ENCODE data around the gene C5. TPM values are rescaled to one million over a fixed set of nuclear protein-coding genes. Genes with fewer than 3 reads are reported as not detected.

C5 gene
- total and polyA plus RNA-seq, 2 experiments from 2014 or later, result 0.31 TPM; not detected in 1

GRCh38 chr9:120938851-120939250, 111.2 kb downstream of the C5 start:
- no peak overlapping the region for H3K4me2 ChIP-seq
- H3K4me1 ChIP-seq (ENCODE audit: insufficient read depth), result peaks cover 23% of the 10 kb centered on the region
- no peak overlapping the region for H3K4me3 Mint-ChIP-seq
- H3F3A ChIP-seq (replicated peaks; ENCODE audit: low read depth), result 0 out of 2 replicates have a peak, but pooled peaks cover 3% of the 10 kb centered on the region
- TF ChIP-seq JUNB (IDR thresholded peaks at IDR 0.05; ENCODE audit: unreplicated experiment) (no peak), CREB1 (CRISPR knock-in tag; IDR thresholded peaks at IDR 0.05; ENCODE audit: low read depth) (no peak), ZNF331 (CRISPR knock-in tag; IDR thresholded peaks at IDR 0.05; ENCODE audit: low read depth) (no peak), POLR2AphosphoS5 (IDR thresholded peaks at IDR 0.05; ENCODE audit: low read depth) (no peak), NANOG (IDR thresholded peaks at IDR 0.05; ENCODE audit: borderline replicate concordance) (no peak), STAT1 (IDR thresholded peaks at IDR 0.05; ENCODE audit: unreplicated experiment) (no peak), EZH2 (IDR thresholded peaks at IDR 0.05; ENCODE audit: low read depth, unreplicated experiment) (no peak), EZH2phosphoT487 (IDR thresholded peaks at IDR 0.05; ENCODE audit: unreplicated experiment) (no peak), ETS1 (IDR thresholded peaks at IDR 0.05) (no peak), ZNF114 (CRISPR knock-in tag; IDR thresholded peaks at IDR 0.05) (no peak)
- TF ChIP-seq, protein P1, sequence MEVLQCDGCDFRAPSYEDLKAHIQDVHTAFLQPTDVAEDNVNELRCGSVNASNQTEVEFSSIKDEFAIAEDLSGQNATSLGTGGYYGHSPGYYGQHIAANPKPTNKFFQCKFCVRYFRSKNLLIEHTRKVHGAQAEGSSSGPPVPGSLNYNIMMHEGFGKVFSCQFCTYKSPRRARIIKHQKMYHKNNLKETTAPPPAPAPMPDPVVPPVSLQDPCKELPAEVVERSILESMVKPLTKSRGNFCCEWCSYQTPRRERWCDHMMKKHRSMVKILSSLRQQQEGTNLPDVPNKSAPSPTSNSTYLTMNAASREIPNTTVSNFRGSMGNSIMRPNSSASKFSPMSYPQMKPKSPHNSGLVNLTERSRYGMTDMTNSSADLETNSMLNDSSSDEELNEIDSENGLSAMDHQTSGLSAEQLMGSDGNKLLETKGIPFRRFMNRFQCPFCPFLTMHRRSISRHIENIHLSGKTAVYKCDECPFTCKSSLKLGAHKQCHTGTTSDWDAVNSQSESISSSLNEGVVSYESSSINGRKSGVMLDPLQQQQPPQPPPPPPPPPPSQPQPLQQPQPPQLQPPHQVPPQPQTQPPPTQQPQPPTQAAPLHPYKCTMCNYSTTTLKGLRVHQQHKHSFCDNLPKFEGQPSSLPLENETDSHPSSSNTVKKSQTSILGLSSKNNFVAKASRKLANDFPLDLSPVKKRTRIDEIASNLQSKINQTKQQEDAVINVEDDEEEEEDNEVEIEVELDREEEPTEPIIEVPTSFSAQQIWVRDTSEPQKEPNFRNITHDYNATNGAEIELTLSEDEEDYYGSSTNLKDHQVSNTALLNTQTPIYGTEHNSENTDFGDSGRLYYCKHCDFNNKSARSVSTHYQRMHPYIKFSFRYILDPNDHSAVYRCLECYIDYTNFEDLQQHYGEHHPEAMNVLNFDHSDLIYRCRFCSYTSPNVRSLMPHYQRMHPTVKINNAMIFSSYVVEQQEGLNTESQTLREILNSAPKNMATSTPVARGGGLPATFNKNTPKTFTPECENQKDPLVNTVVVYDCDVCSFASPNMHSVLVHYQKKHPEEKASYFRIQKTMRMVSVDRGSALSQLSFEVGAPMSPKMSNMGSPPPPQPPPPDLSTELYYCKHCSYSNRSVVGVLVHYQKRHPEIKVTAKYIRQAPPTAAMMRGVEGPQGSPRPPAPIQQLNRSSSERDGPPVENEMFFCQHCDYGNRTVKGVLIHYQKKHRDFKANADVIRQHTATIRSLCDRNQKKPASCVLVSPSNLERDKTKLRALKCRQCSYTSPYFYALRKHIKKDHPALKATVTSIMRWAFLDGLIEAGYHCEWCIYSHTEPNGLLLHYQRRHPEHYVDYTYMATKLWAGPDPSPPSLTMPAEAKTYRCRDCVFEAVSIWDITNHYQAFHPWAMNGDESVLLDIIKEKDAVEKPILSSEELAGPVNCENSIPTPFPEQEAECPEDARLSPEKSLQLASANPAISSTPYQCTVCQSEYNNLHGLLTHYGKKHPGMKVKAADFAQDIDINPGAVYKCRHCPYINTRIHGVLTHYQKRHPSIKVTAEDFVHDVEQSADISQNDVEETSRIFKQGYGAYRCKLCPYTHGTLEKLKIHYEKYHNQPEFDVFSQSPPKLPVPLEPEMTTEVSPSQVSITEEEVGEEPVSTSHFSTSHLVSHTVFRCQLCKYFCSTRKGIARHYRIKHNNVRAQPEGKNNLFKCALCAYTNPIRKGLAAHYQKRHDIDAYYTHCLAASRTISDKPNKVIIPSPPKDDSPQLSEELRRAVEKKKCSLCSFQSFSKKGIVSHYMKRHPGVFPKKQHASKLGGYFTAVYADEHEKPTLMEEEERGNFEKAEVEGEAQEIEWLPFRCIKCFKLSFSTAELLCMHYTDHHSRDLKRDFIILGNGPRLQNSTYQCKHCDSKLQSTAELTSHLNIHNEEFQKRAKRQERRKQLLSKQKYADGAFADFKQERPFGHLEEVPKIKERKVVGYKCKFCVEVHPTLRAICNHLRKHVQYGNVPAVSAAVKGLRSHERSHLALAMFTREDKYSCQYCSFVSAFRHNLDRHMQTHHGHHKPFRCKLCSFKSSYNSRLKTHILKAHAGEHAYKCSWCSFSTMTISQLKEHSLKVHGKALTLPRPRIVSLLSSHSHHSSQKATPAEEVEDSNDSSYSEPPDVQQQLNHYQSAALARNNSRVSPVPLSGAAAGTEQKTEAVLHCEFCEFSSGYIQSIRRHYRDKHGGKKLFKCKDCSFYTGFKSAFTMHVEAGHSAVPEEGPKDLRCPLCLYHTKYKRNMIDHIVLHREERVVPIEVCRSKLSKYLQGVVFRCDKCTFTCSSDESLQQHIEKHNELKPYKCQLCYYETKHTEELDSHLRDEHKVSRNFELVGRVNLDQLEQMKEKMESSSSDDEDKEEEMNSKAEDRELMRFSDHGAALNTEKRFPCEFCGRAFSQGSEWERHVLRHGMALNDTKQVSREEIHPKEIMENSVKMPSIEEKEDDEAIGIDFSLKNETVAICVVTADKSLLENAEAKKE (CRISPR knock-in tag; IDR thresholded peaks at IDR 0.05), result no peak
- TF ChIP-seq, protein P2, sequence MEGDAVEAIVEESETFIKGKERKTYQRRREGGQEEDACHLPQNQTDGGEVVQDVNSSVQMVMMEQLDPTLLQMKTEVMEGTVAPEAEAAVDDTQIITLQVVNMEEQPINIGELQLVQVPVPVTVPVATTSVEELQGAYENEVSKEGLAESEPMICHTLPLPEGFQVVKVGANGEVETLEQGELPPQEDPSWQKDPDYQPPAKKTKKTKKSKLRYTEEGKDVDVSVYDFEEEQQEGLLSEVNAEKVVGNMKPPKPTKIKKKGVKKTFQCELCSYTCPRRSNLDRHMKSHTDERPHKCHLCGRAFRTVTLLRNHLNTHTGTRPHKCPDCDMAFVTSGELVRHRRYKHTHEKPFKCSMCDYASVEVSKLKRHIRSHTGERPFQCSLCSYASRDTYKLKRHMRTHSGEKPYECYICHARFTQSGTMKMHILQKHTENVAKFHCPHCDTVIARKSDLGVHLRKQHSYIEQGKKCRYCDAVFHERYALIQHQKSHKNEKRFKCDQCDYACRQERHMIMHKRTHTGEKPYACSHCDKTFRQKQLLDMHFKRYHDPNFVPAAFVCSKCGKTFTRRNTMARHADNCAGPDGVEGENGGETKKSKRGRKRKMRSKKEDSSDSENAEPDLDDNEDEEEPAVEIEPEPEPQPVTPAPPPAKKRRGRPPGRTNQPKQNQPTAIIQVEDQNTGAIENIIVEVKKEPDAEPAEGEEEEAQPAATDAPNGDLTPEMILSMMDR (conservative IDR thresholded peaks at IDR 0.05; ENCODE audit: low read depth in 2 of 2), result no peak
- TF ChIP-seq, protein P3, sequence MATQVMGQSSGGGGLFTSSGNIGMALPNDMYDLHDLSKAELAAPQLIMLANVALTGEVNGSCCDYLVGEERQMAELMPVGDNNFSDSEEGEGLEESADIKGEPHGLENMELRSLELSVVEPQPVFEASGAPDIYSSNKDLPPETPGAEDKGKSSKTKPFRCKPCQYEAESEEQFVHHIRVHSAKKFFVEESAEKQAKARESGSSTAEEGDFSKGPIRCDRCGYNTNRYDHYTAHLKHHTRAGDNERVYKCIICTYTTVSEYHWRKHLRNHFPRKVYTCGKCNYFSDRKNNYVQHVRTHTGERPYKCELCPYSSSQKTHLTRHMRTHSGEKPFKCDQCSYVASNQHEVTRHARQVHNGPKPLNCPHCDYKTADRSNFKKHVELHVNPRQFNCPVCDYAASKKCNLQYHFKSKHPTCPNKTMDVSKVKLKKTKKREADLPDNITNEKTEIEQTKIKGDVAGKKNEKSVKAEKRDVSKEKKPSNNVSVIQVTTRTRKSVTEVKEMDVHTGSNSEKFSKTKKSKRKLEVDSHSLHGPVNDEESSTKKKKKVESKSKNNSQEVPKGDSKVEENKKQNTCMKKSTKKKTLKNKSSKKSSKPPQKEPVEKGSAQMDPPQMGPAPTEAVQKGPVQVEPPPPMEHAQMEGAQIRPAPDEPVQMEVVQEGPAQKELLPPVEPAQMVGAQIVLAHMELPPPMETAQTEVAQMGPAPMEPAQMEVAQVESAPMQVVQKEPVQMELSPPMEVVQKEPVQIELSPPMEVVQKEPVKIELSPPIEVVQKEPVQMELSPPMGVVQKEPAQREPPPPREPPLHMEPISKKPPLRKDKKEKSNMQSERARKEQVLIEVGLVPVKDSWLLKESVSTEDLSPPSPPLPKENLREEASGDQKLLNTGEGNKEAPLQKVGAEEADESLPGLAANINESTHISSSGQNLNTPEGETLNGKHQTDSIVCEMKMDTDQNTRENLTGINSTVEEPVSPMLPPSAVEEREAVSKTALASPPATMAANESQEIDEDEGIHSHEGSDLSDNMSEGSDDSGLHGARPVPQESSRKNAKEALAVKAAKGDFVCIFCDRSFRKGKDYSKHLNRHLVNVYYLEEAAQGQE (IDR thresholded peaks at IDR 0.05; ENCODE audit: unreplicated experiment), result no peak
- H3K36me3 ChIP-seq (ENCODE audit: insufficient read depth), result no peaks in the 10 kb centered on the region
- no peak for ATAC-seq
- DNase-seq (ENCODE audit: low spot score), result no peak
- H3K27me3 ChIP-seq (ENCODE audit: insufficient read depth), result no peaks in the 10 kb centered on the region
- no peak overlapping the region for H3K4me3 ChIP-seq
- H3K79me2 ChIP-seq (replicated peaks; ENCODE audit: insufficient read depth), result no peaks in the 10 kb centered on the region
- H4K20me1 ChIP-seq (replicated peaks; ENCODE audit: insufficient read depth), result no peaks in the 10 kb centered on the region
- no peak overlapping the region for H2AFZ ChIP-seq
- H3K36me3 Mint-ChIP-seq (ENCODE audit: low read depth), result no peaks in the 10 kb centered on the region
- peaks cover 5% of the 10 kb centered on the region for H3K27me3 Mint-ChIP-seq (ENCODE audit: insufficient read depth, low read depth, poor library complexity)
- no peaks in the 10 kb centered on the region for H3K9me2 ChIP-seq (ENCODE audit: insufficient read depth)
- H3K27ac ChIP-seq (ENCODE audit: low read depth), result no peak overlapping the region
- H3K27ac Mint-ChIP-seq, result no peak overlapping the region
- H3K4me1 Mint-ChIP-seq, result peaks cover 20% of the 10 kb centered on the region
- no peaks in the 10 kb centered on the region for H3K9me3 Mint-ChIP-seq

All from GM23338 (cell line).